Measurements from ENCODE around the gene COPE.
A peak's percentile ranks its signal among the peaks of the same experiment; 100 is the strongest.

The COPE gene

DNA sequence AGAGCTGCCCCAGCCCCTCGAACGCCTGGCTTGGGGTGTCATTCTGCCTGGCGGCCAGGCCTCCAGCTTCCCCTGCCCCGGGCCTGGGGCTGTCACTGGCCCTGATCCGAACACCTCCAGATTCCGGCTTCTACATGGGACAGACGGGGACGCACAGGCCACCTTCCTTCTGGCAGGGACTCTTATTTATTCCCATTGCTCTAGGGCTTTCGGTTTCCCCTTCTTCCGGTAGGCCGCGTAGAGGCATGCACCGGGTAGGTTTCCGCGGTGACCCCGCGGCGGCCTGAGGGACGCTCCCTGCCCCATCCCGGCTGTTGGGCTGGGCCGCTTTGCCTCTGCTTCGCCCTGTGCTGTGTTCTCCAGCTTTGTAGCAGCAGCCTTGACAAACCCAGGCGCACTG lies 51.4 kb downstream of the COPE start:
- Mint-ChIP-seq H3K36me3 (ENCODE audit: low read depth) (peaks cover 27% of the 10 kb centered on the region), H3K27ac (no peak overlapping the region), H3K4me1 (peaks cover 5% of the 10 kb centered on the region), H3K27me3 (ENCODE audit: low read depth) (no peaks in the 10 kb centered on the region), H3K9me3 (no peaks in the 10 kb centered on the region), H3K4me3 (no peak overlapping the region)
- no peak for TF ChIP-seq CTCF (IDR thresholded peaks at IDR 0.05; ENCODE audit: unreplicated experiment in 3 of 3)

DNA sequence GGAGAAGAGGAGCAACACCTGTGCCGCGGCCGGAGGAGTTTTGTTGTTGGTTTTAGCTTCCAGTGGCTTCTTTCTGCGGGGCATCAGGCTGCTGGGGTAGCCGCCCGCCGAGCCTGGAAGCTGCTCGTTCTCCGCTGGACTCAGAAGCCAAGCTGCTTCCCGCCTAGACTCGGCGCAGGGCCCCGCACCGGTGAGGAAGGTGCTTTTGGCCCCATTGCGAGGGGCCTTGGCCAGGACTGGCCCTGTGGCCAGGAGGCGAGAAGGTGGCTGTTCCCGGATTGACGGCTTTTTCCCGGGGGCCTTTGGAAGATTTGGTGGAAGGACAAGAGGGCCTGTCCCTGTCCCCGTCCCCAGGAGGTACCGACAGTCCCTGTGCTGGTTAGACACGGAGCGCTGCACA lies 52.0 kb downstream of the COPE start:
- H3K36me3 Mint-ChIP-seq (ENCODE audit: low read depth) = peaks cover 30% of the 10 kb centered on the region
- no peak overlapping the region for H3K27ac Mint-ChIP-seq
- no peaks in the 10 kb centered on the region for H3K9me3 Mint-ChIP-seq
- no peaks in the 10 kb centered on the region for H3K27me3 Mint-ChIP-seq (ENCODE audit: low read depth)
- H3K4me1 Mint-ChIP-seq = peaks cover 5% of the 10 kb centered on the region
- no peak overlapping the region for H3K4me3 Mint-ChIP-seq
- TF ChIP-seq CTCF (IDR thresholded peaks at IDR 0.05; ENCODE audit: unreplicated experiment in 3 of 3) = no peak

- no peaks in the 10 kb centered on the region for H3K27me3 Mint-ChIP-seq (ENCODE audit: low read depth)
- H3K4me3 Mint-ChIP-seq = no peak overlapping the region
- peaks cover 4% of the 10 kb centered on the region for H3K4me1 Mint-ChIP-seq
- no peak overlapping the region for H3K27ac Mint-ChIP-seq
- H3K36me3 Mint-ChIP-seq (ENCODE audit: low read depth) = peaks cover 32% of the 10 kb centered on the region
- H3K9me3 Mint-ChIP-seq = no peaks in the 10 kb centered on the region
- TF ChIP-seq CTCF (IDR thresholded peaks at IDR 0.05; ENCODE audit: unreplicated experiment in 3 of 3) = peak; percentile 24 to 46 (median 32)
These were observed 52.4 kb downstream of the COPE start for GRCh38 chr19:18866800-18867123.

GRCh38 chr19:18865973-18866799 lies 53.0 kb downstream of the COPE start:
- no peak overlapping the region for H3K4me3 Mint-ChIP-seq
- peak; percentile 99 to 100 (median 99) for TF ChIP-seq CTCF (IDR thresholded peaks at IDR 0.05; ENCODE audit: unreplicated experiment in 3 of 3)
- no peaks in the 10 kb centered on the region for H3K27me3 Mint-ChIP-seq (ENCODE audit: low read depth)
- H3K27ac Mint-ChIP-seq = no peak overlapping the region
- peaks cover 34% of the 10 kb centered on the region for H3K36me3 Mint-ChIP-seq (ENCODE audit: low read depth)
- H3K4me1 Mint-ChIP-seq = no peaks in the 10 kb centered on the region
- H3K9me3 Mint-ChIP-seq = no peaks in the 10 kb centered on the region

DNA sequence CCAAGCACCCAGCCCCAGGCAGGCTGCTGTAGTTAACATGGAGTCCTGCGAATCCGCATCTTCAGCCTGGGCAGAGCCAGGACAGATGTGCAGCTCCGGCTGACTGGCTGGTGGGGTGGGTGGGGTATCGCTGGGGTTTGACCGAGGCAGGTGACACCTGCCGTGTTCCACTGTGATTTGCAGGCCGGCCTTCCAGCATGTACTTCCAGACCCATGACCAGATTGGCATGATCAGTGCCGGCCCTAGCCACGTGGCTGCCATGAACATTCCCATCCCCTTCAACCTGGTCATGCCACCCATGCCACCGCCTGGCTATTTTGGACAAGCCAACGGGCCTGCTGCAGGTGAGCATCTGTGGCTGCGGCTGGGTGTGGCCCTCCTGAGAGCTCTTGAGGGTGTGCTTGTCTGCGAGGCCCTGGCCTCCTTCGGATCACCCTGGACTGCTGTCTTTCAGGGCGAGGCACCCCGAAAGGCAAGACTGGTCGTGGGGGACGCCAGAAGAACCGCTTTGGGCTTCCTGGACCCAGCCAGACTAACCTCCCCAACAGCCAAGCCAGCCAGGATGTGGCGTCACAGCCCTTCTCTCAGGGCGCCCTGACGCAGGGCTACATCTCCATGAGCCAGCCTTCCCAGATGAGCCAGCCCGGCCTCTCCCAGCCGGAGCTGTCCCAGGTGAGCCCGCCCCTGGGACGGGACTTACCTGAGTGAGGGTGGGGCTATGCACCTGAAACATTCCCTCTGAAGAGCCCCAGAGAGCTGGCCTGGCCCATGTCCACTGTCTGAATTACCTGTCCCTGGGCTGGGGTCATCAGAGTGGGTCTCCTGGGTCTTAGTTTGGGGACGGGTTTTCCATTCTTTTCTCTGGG lies 53.8 kb downstream of the COPE start:
- H3K9me3 Mint-ChIP-seq = no peaks in the 10 kb centered on the region
- peaks cover 4% of the 10 kb centered on the region for H3K4me1 Mint-ChIP-seq
- H3K36me3 Mint-ChIP-seq (ENCODE audit: low read depth) = peaks cover 39% of the 10 kb centered on the region
- no peaks in the 10 kb centered on the region for H3K27me3 Mint-ChIP-seq (ENCODE audit: low read depth)
- H3K27ac Mint-ChIP-seq = no peak overlapping the region
- H3K4me3 Mint-ChIP-seq = no peak overlapping the region
- no peak for TF ChIP-seq CTCF (IDR thresholded peaks at IDR 0.05; ENCODE audit: unreplicated experiment in 3 of 3)
